Progenitor cell of endocrine pancreas (in vitro differentiated cells): ENCODE results near the gene CTDSPL. TPM values are rescaled to one million over a fixed set of nuclear protein-coding genes. Genes with fewer than 3 reads are reported as not detected.
A peak's percentile ranks its signal among the peaks of the same experiment; 100 is the strongest.

ENCODE experiments used
- DNase-seq: peaks from one replicate; pipeline ENCODE4 v3.0.0; 2021; ENCODE audit warnings: low spot score; ENCODE audit not compliant: unreplicated experiment
- H3K27ac Mint-ChIP-seq: 2 replicates; pipeline ENCODE4 v1.8.0; 2021; ENCODE audit warnings: mild to moderate bottlenecking, moderate library complexity, mixed read lengths
- H3K27me3 Mint-ChIP-seq: 2 replicates; pipeline ENCODE4 v1.8.0; 2021; ENCODE audit warnings: mixed read lengths
- H3K36me3 Mint-ChIP-seq: 2 replicates; pipeline ENCODE4 v1.8.0; 2022; ENCODE audit warnings: mixed read lengths; ENCODE audit not compliant: insufficient read depth
- H3K4me1 Mint-ChIP-seq: 2 replicates; pipeline ENCODE4 v1.8.0; 2021; ENCODE audit warnings: low read depth, mixed read lengths
- H3K4me3 Mint-ChIP-seq: 2 replicates; pipeline ENCODE4 v1.8.0; 2021; ENCODE audit warnings: low read depth, mild to moderate bottlenecking, moderate library complexity, mixed read lengths
- H3K9me3 Mint-ChIP-seq: 2 replicates; pipeline ENCODE4 v1.8.0; 2021; ENCODE audit warnings: low read depth, mixed read lengths
- CTCF ChIP-seq: fragments of 200-600 bp; sonication (generic); IDR thresholded peaks from one replicate; pipeline ENCODE4 v1.5.0; 2021; ENCODE audit warnings: antibody characterized with exemption, mild to moderate bottlenecking; ENCODE audit not compliant: unreplicated experiment
- total RNA-seq: library from RNA; stranded (reverse); gene quantifications from 2 replicates; pipeline ENCODE4 v1.2.1, GENCODE V29; 2021

Gene CTDSPL
- total RNA-seq, 1 donor from 2014 or later = 53.3 TPM

- Mint-ChIP-seq H3K4me1 (peaks cover 50% of the 10 kb centered on the region), H3K36me3 (peaks cover 6% of the 10 kb centered on the region), H3K4me3 (no peak overlapping the region), H3K27me3 (no peaks in the 10 kb centered on the region), H3K27ac (peak overlapping the region; percentile 59), H3K9me3 (no peaks in the 10 kb centered on the region)
- no peak for TF ChIP-seq CTCF
- no peak for DNase-seq
Measured at GRCh38 chr3:37941608-37942508, 80.2 kb downstream of the CTDSPL start.

- H3K36me3 Mint-ChIP-seq = peaks cover 9% of the 10 kb centered on the region
- no peak overlapping the region for H3K4me3 Mint-ChIP-seq
- no peak overlapping the region for H3K27ac Mint-ChIP-seq
- no peaks in the 10 kb centered on the region for H3K9me3 Mint-ChIP-seq
- H3K4me1 Mint-ChIP-seq = peaks cover 45% of the 10 kb centered on the region
- DNase-seq = no peak
- TF ChIP-seq CTCF = no peak
- no peaks in the 10 kb centered on the region for H3K27me3 Mint-ChIP-seq
Measured at GRCh38 chr3:37942646-37943045, 81.0 kb downstream of the CTDSPL start.

GRCh38 chr3:37943126-37943525 lies 81.4 kb downstream of the CTDSPL start:
- peaks cover 10% of the 10 kb centered on the region for H3K36me3 Mint-ChIP-seq
- H3K27me3 Mint-ChIP-seq = no peaks in the 10 kb centered on the region
- no peaks in the 10 kb centered on the region for H3K9me3 Mint-ChIP-seq
- no peak overlapping the region for H3K4me3 Mint-ChIP-seq
- DNase-seq = no peak
- no peak overlapping the region for H3K27ac Mint-ChIP-seq
- peaks cover 40% of the 10 kb centered on the region for H3K4me1 Mint-ChIP-seq
- TF ChIP-seq CTCF = no peak

GRCh38 chr3:37943631-37944314 lies 82.1 kb downstream of the CTDSPL start:
- Mint-ChIP-seq H3K4me1 (peaks cover 38% of the 10 kb centered on the region), H3K9me3 (no peaks in the 10 kb centered on the region), H3K27ac (no peak overlapping the region), H3K36me3 (peaks cover 12% of the 10 kb centered on the region), H3K4me3 (peak overlapping the region; percentile 4), H3K27me3 (no peaks in the 10 kb centered on the region)
- no peak for TF ChIP-seq CTCF
- DNase-seq = no peak

GRCh38 chr3:37944391-37944842 lies 82.7 kb downstream of the CTDSPL start:
- no peak for TF ChIP-seq CTCF
- no peaks in the 10 kb centered on the region for H3K27me3 Mint-ChIP-seq
- H3K9me3 Mint-ChIP-seq = no peaks in the 10 kb centered on the region
- H3K4me3 Mint-ChIP-seq = no peak overlapping the region
- H3K4me1 Mint-ChIP-seq = peaks cover 36% of the 10 kb centered on the region
- DNase-seq = no peak
- peak overlapping the region; percentile 76 for H3K27ac Mint-ChIP-seq
- peaks cover 12% of the 10 kb centered on the region for H3K36me3 Mint-ChIP-seq
